H1 (cell line): ENCODE results near the gene FAM13C. TPM values are rescaled to one million over a fixed set of nuclear protein-coding genes. Genes with fewer than 3 reads are reported as not detected.

Source experiments
- CTCF ChIA-PET: fragments of 300-600 bp; sonication (Branson Sonifier 250); formaldehyde crosslinking; loops from one replicate; lab custom pipeline; 2021; ENCODE audit not compliant: partially characterized antibody; lab: Charles Lee
- POLR2A ChIA-PET: fragments of 300-600 bp; sonication (Branson Sonifier 250); formaldehyde crosslinking; loops from one replicate; lab custom pipeline; 2021; ENCODE audit warnings: inconsistent platforms; ENCODE audit not compliant: partially characterized antibody; lab: Charles Lee
- DNase-seq, 2 experiments: peaks; one replicate each; pipeline versions ENCODE4 v3.0.0 to v3.0.0-alpha.2; 2010 to 2022; ENCODE audit warnings: low spot score in 2 of 2, low read depth in 1 of 2, mixed read lengths in 1 of 2
- FAIRE-seq: peaks from 2 replicates; lab custom pipeline; 2011; peaks lifted over from hg19 to GRCh38; lab: Jason Lieb, UNC
- H2AFZ ChIP-seq: 2 replicates; pipeline ENCODE4 v1.8.1; 2012; ENCODE audit warnings: low read length, inconsistent platforms
- H2AK5ac ChIP-seq: 2 replicates; pipeline ENCODE4 v1.6.1; 2013; ENCODE audit warnings: low read depth, low read length
- H2BK120ac ChIP-seq: replicated peaks from 2 replicates; pipeline ENCODE3; 2013; ENCODE audit warnings: low read depth, low read length, inconsistent platforms
- H2BK12ac ChIP-seq: 2 replicates; pipeline ENCODE4 v1.6.1; 2013; ENCODE audit warnings: low read depth, low read length
- H2BK15ac ChIP-seq: 2 replicates; pipeline ENCODE4 v1.6.1; 2013; ENCODE audit warnings: low read length
- H2BK20ac ChIP-seq: 2 replicates; pipeline ENCODE4 v1.6.1; 2013; ENCODE audit warnings: low read length
- H2BK5ac ChIP-seq: 2 replicates; pipeline ENCODE4 v1.6.1; 2013; ENCODE audit warnings: low read depth, low read length
- H3K14ac ChIP-seq: 2 replicates; pipeline ENCODE4 v1.6.1; 2013; ENCODE audit warnings: inconsistent platforms; ENCODE audit not compliant: insufficient read length
- H3K18ac ChIP-seq: 2 replicates; pipeline ENCODE4 v1.6.1; 2013; ENCODE audit warnings: low read length; ENCODE audit errors: extremely low read depth
- H3K23ac ChIP-seq: 2 replicates; pipeline ENCODE4 v1.6.1; 2013; ENCODE audit warnings: inconsistent platforms; ENCODE audit not compliant: insufficient read length
- H3K23me2 ChIP-seq: 2 replicates; pipeline ENCODE4 v1.6.1; 2013; ENCODE audit warnings: low read depth, low read length
- H3K27ac ChIP-seq: 2 replicates; pipeline ENCODE4 v1.6.1; 2011; ENCODE audit warnings: low read depth, low read length, inconsistent platforms
- H3K27me3 ChIP-seq, 4 experiments: replicated peaks in 1 of 4; 1 replicate in 1 of 4; 2 replicates in 3 of 4; pipeline versions ENCODE4 v1.6.1 to v1.8.1; 2011 to 2013; ENCODE audit warnings: low read length in 3 of 4, mild to moderate bottlenecking in 3 of 4, inconsistent platforms in 2 of 4, mixed read lengths in 2 of 4, moderate library complexity in 1 of 4; ENCODE audit not compliant: control insufficient read depth in 3 of 4, insufficient read depth in 3 of 4; ENCODE audit errors: extremely low read depth in 1 of 4
- H3K36me3 ChIP-seq, 4 experiments: 2 replicates each; pipeline versions ENCODE4 v1.6.1 to v1.8.1; 2011 to 2013; ENCODE audit warnings: mild to moderate bottlenecking in 4 of 4, low read length in 3 of 4, moderate library complexity in 2 of 4, control low read depth in 1 of 4, inconsistent platforms in 1 of 4; ENCODE audit not compliant: insufficient read depth in 4 of 4, control insufficient read depth in 2 of 4
- H3K4ac ChIP-seq: replicated peaks from 2 replicates; pipeline ENCODE3; 2013; ENCODE audit warnings: low read length, low read depth, mixed read lengths, inconsistent platforms; ENCODE audit not compliant: insufficient read length
- H3K4me1 ChIP-seq, 4 experiments: replicated peaks in 1 of 4; 1 replicate in 1 of 4; 2 replicates in 3 of 4; pipeline versions ENCODE4 v1.6.1 to v1.8.1; 2011 to 2013; ENCODE audit warnings: low read length in 3 of 4, inconsistent platforms in 2 of 4, mixed read lengths in 1 of 4; ENCODE audit not compliant: insufficient read depth in 4 of 4, control insufficient read depth in 3 of 4
- H3K4me2 ChIP-seq, 2 experiments: 2 replicates each; pipeline versions ENCODE4 v1.6.1 to v1.8.1; 2011 to 2013; ENCODE audit warnings: low read depth in 2 of 2, low read length in 2 of 2, control low read depth in 1 of 2, inconsistent platforms in 1 of 2, mild to moderate bottlenecking in 1 of 2; ENCODE audit not compliant: insufficient read depth in 1 of 2
- H3K4me3 ChIP-seq, 4 experiments: fragments of 200-600, 300-600 bp in 1 of 4; sonication (generic), shearing (Covaris generic), sonication (Bioruptor Twin) in 1 of 4; 2 replicates each; pipeline versions ENCODE4 v1.5.1 to v1.8.1; 2011 to 2016; ENCODE audit warnings: low read length in 4 of 4, low read depth in 3 of 4, control low read depth in 2 of 4, inconsistent platforms in 2 of 4, mild to moderate bottlenecking in 2 of 4, mixed read lengths in 1 of 4, moderate library complexity in 1 of 4; ENCODE audit not compliant: insufficient read depth in 2 of 4; ENCODE audit errors: extremely low read depth in 1 of 4
- H3K56ac ChIP-seq: replicated peaks from 2 replicates; pipeline ENCODE3; 2013; ENCODE audit warnings: low read depth, mild to moderate bottlenecking, mixed read lengths, low read length, inconsistent platforms; ENCODE audit not compliant: insufficient read length
- H3K79me1 ChIP-seq: 2 replicates; pipeline ENCODE4 v1.6.1; 2013; ENCODE audit warnings: low read depth, low read length, control low read depth
- H3K79me2 ChIP-seq, 2 experiments: 2 replicates each; pipeline versions ENCODE4 v1.6.1 to v1.8.1; 2012 to 2013; ENCODE audit warnings: low read length in 2 of 2, mild to moderate bottlenecking in 2 of 2, inconsistent platforms in 1 of 2; ENCODE audit not compliant: insufficient read depth in 2 of 2, control insufficient read depth in 1 of 2
- H3K9ac ChIP-seq, 4 experiments: replicated peaks in 1 of 4; 1 replicate in 1 of 4; 2 replicates in 3 of 4; pipeline versions ENCODE4 v1.6.1 to v1.8.1; 2011 to 2013; ENCODE audit warnings: low read depth in 3 of 4, low read length in 3 of 4, control low read depth in 2 of 4, mild to moderate bottlenecking in 2 of 4, moderate library complexity in 2 of 4, inconsistent platforms in 1 of 4; ENCODE audit errors: extremely low read depth in 1 of 4
- H3K9me3 ChIP-seq, 2 experiments: 2 replicates each; pipeline versions ENCODE4 v1.6.1 to v1.8.1; 2012 to 2013; ENCODE audit warnings: mild to moderate bottlenecking in 2 of 2, moderate library complexity in 2 of 2, control low read depth in 1 of 2, inconsistent platforms in 1 of 2, low read depth in 1 of 2, low read length in 1 of 2, mixed read lengths in 1 of 2; ENCODE audit not compliant: insufficient read depth in 2 of 2
- H4K20me1 ChIP-seq, 2 experiments: replicated peaks in 1 of 2; 2 replicates each; pipeline versions ENCODE3 to v1.8.1; 2011 to 2013; ENCODE audit warnings: inconsistent platforms in 2 of 2, low read length in 2 of 2, mild to moderate bottlenecking in 1 of 2; ENCODE audit not compliant: insufficient read depth in 2 of 2, control insufficient read depth in 1 of 2
- H4K5ac ChIP-seq: 2 replicates; pipeline ENCODE4 v1.6.1; 2013; ENCODE audit warnings: low read length, low read depth, mixed read lengths, inconsistent platforms; ENCODE audit not compliant: insufficient read length
- H4K8ac ChIP-seq: 2 replicates; pipeline ENCODE4 v1.8.0; 2013; ENCODE audit warnings: mild to moderate bottlenecking, moderate library complexity, low read length, inconsistent platforms; ENCODE audit not compliant: insufficient read depth; ENCODE audit errors: extremely low read depth
- H4K91ac ChIP-seq: replicated peaks from 2 replicates; pipeline ENCODE3; 2013; ENCODE audit warnings: low read length, mixed read lengths, inconsistent platforms; ENCODE audit not compliant: insufficient read length
- CEBPB ChIP-seq: IDR thresholded peaks from 2 replicates; pipeline ENCODE4 v1.6.1; 2012; ENCODE audit warnings: low read depth, low read length
- JUN ChIP-seq: IDR thresholded peaks from 2 replicates; pipeline ENCODE4 v1.6.1; 2011; ENCODE audit warnings: low read depth, mild to moderate bottlenecking, improper control_type of control experiment, low read length
- KDM1A ChIP-seq: fragments of 200-600, 300-600 bp; sonication (generic); IDR thresholded peaks from 2 replicates; pipeline ENCODE4 v1.7.1; 2016; ENCODE audit warnings: mild to moderate bottlenecking, low read length, borderline replicate concordance
- RBBP5 ChIP-seq: IDR thresholded peaks from 2 replicates; pipeline ENCODE4 v1.7.1; 2012; ENCODE audit warnings: low read depth, mild to moderate bottlenecking, inconsistent platforms, low read length, moderate library complexity, borderline replicate concordance
- RXRA ChIP-seq: IDR thresholded peaks from 2 replicates; pipeline ENCODE4 v1.6.1; 2011; ENCODE audit warnings: low read depth, mild to moderate bottlenecking, low read length, moderate library complexity; ENCODE audit not compliant: insufficient read depth
- SIX5 ChIP-seq: IDR thresholded peaks from 2 replicates; pipeline ENCODE4 v1.6.1; 2011; ENCODE audit warnings: mild to moderate bottlenecking, low read depth, low read length
- WGBS, 2 experiments: shearing (Covaris generic) in 1 of 2; methylation state at CpG; one replicate each; pipeline versions ENCODE4 v1.1.6 to v1.1.7; 2013 to 2015; ENCODE audit warnings: low lambda C conversion rate in 2 of 2, mixed read lengths in 2 of 2, inconsistent platforms in 1 of 2, low coverage in 1 of 2, missing lambda C conversion rate in 1 of 2; ENCODE audit not compliant: insufficient replicate concordance in 2 of 2, insufficient coverage in 1 of 2, insufficient read length in 1 of 2; ENCODE audit errors: extremely low coverage in 1 of 2, missing lambda C conversion rate in 1 of 2; 5-methylcytosine and 5-hydroxymethylcytosine counted together
- polyA plus RNA-seq, 7 experiments: library from polyadenylated mRNA; depleted of rRNA in 3 of 7; stranded (reverse) in 5 of 7; unstranded in 2 of 7; fragments of >200 nt in 5 of 7; fragments of 200-250 nt in 2 of 7; gene quantifications; 1 replicate in 5 of 7; 2 replicates in 1 of 7; 4 replicates in 1 of 7; pipeline versions ENCODE4 v1.2.1 to v1.2.3, GENCODE V29; 2011 to 2013; ENCODE audit warnings: missing spikeins in 2 of 7, mixed read lengths in 2 of 7
- total RNA-seq: library from RNA; stranded (reverse); fragmentation: NEBNext Ultra II Directional; extraction: Animal tissue kit (Norgen Biotek cat#: 25700); gene quantifications from 2 replicates; pipeline ENCODE4 v1.2.1, GENCODE V29; 2021
- TF ChIP-seq, protein P1 (sequence below): IDR thresholded peaks from 2 replicates; pipeline ENCODE4 v1.6.1; 2012; ENCODE audit warnings: inconsistent platforms

FAM13C gene
- total and polyA plus RNA-seq, 2 of the 8 experiments (the other 6 are each of a cell fraction or from before 2014, with no cell fraction given), result 0.56 to 0.62 TPM

DNA sequence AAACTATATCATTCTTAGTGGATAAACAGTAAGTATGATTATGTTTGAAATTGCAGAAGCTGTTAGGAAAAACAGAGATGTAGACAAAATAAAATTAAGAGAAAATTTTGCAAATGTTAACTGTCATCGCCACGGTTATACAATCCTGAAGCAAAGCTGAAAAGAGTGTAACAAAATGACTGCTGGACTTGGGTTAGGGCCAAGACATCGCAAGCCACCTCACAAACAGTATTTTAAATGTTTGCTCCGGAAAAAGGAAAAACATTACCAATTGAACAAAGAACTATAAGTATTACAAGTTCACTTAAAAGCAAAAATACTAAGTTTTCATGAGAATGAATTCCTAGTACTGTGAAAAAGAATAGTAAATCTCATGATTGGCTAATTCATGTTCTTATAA, 60.0 kb downstream of the FAM13C start:
- Histone ChIP-seq H3K79me1 (no peaks in the 10 kb centered on the region), H2BK120ac (no peak overlapping the region), H4K8ac (no peak overlapping the region), H3K23me2 (no peaks in the 10 kb centered on the region), H3K27ac (no peak overlapping the region), H3K4me3 (no peak overlapping the region), H3K18ac (no peak overlapping the region), H4K5ac (no peak overlapping the region), H4K20me1 (peaks cover 0 to 1% of the 10 kb centered on the region in 2 experiments), H2BK15ac (no peak overlapping the region), H3K9me3 (no peaks in the 10 kb centered on the region), H3K79me2 (no peaks in the 10 kb centered on the region), H3K23ac (no peak overlapping the region), H3K9ac (no peak overlapping the region), H2AK5ac (no peak overlapping the region), H3K14ac (no peak overlapping the region), H2AFZ (no peak overlapping the region), H4K91ac (no peak overlapping the region), H3K56ac (no peak overlapping the region), H2BK12ac (no peak overlapping the region), H2BK20ac (no peak overlapping the region), H3K4me2 (no peak overlapping the region), H3K4me1 (no peaks in the 10 kb centered on the region), H2BK5ac (no peak overlapping the region), H3K36me3 (no peaks in the 10 kb centered on the region), H3K27me3 (no peaks in the 10 kb centered on the region), H3K4ac (no peak overlapping the region)
- TF ChIP-seq KDM1A (no peak), RBBP5 (no peak), JUN (no peak), RXRA (no peak), CEBPB (no peak), SIX5 (no peak)
- TF ChIP-seq, protein P1, sequence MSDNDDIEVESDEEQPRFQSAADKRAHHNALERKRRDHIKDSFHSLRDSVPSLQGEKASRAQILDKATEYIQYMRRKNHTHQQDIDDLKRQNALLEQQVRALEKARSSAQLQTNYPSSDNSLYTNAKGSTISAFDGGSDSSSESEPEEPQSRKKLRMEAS, result no peak
- CTCF ChIA-PET, result no interaction called here
- FAIRE-seq (no peak), DNase-seq (no peak)
- POLR2A ChIA-PET, result interaction anchor here (0.6 to 1.2 kb wide), 2 partner anchors 17 to 18 kb away, joined by 3 to 4 read pairs; no protein-coding TSS in a partner anchor
- WGBS, 2 experiments, result 97% methylated on average over 4 of the region's 4 CpGs; no CpG with 5 or more reads in 1 of the 2 experiments
